HEK293 (cell line): Measurements from ENCODE around the gene PIM3.

Experiments used
- CTCF ChIA-PET: fragments of 350-600 bp; formaldehyde crosslinking; extraction: SDS; loops from one replicate; lab custom pipeline; 2021; ENCODE audit warnings: antibody characterized with exemption; lab: Yijun Ruan, JAX
- POLR2A ChIA-PET: fragments of 300-600 bp; formaldehyde crosslinking; extraction: SDS; loops from one replicate; lab custom pipeline; 2020; ENCODE audit warnings: antibody characterized with exemption, inconsistent platforms; lab: Yijun Ruan, JAX
- H3K27ac ChIP-seq: fragments of 200-500 bp; sonication (Bioruptor generic); 2 replicates; pipeline ENCODE4 v1.5.1; 2014; ENCODE audit warnings: low read depth, low read length, control low read depth, inconsistent platforms; ENCODE audit errors: extremely low read depth
- H3K36me3 ChIP-seq, 2 experiments: fragments of 200-500 bp in 1 of 2; sonication (Bioruptor generic) in 1 of 2; 1 replicate in 1 of 2; 2 replicates in 1 of 2; pipeline ENCODE4 v1.5.1; 2014 to 2017; ENCODE audit warnings: inconsistent platforms in 2 of 2, low read length in 2 of 2; ENCODE audit not compliant: control insufficient read depth in 2 of 2, insufficient read depth in 1 of 2
- H3K4me1 ChIP-seq: fragments of 200-500 bp; sonication (Bioruptor generic); 2 replicates; pipeline ENCODE4 v1.5.1; 2014; ENCODE audit warnings: mild to moderate bottlenecking, low read length, inconsistent platforms; ENCODE audit not compliant: control insufficient read depth, insufficient read depth
- H3K4me3 ChIP-seq: 2 replicates; pipeline ENCODE4 v1.5.1; 2011; ENCODE audit warnings: low read depth, mild to moderate bottlenecking, control low read depth, low read length, moderate library complexity
- H3K9me3 ChIP-seq: fragments of 200-500 bp; sonication (Bioruptor generic); 2 replicates; pipeline ENCODE4 v1.5.1; 2014; ENCODE audit warnings: low read depth, low read length, inconsistent platforms; ENCODE audit not compliant: control insufficient read depth, insufficient read depth
- EGR2 ChIP-seq: fragments of 450-650 bp; formaldehyde crosslinking; IDR thresholded peaks from 2 replicates; pipeline ENCODE4 v1.5.1; 2016; ENCODE audit warnings: low read depth, missing biosample characterization, missing genetic modification characterization
- GFI1B ChIP-seq: fragments of 450-650 bp; formaldehyde crosslinking; IDR thresholded peaks from 2 replicates; pipeline ENCODE4 v1.5.1; 2016; ENCODE audit warnings: missing biosample characterization, missing genetic modification characterization
- KLF16 ChIP-seq: fragments of 450-650 bp; formaldehyde crosslinking; IDR thresholded peaks from 2 replicates; pipeline ENCODE4 v1.5.1; 2017; ENCODE audit warnings: missing biosample characterization, missing genetic modification characterization
- KLF7 ChIP-seq: fragments of 450-650 bp; formaldehyde crosslinking; IDR thresholded peaks from 2 replicates; pipeline ENCODE4 v1.5.1; 2016; ENCODE audit warnings: missing biosample characterization, missing genetic modification characterization, borderline replicate concordance
- OSR2 ChIP-seq: fragments of 450-650 bp; formaldehyde crosslinking; IDR thresholded peaks from 2 replicates; pipeline ENCODE4 v1.5.1; 2016; ENCODE audit warnings: missing biosample characterization, missing genetic modification characterization
- RBAK ChIP-seq: fragments of 450-650 bp; formaldehyde crosslinking; IDR thresholded peaks from 2 replicates; pipeline ENCODE4 v1.5.1; 2016; ENCODE audit warnings: missing biosample characterization, missing genetic modification characterization
- SCRT2 ChIP-seq: fragments of 450-650 bp; formaldehyde crosslinking; IDR thresholded peaks from 2 replicates; pipeline ENCODE4 v1.5.1; 2016; ENCODE audit warnings: missing biosample characterization, missing genetic modification characterization
- ZFHX2 ChIP-seq: fragments of 450-650 bp; formaldehyde crosslinking; conservative IDR thresholded peaks from 2 replicates; pipeline ENCODE4 v1.5.1; 2016; ENCODE audit warnings: missing biosample characterization, missing genetic modification characterization
- ZFP3 ChIP-seq: fragments of 450-650 bp; formaldehyde crosslinking; IDR thresholded peaks from 2 replicates; pipeline ENCODE4 v1.5.1; 2016; ENCODE audit warnings: low read depth, missing biosample characterization, missing genetic modification characterization
- ZIC2 ChIP-seq: fragments of 450-650 bp; formaldehyde crosslinking; IDR thresholded peaks from 2 replicates; pipeline ENCODE4 v1.5.1; 2016; ENCODE audit warnings: missing biosample characterization, missing genetic modification characterization
- ZNF266 ChIP-seq: fragments of 450-650 bp; formaldehyde crosslinking; IDR thresholded peaks from 2 replicates; pipeline ENCODE4 v1.5.1; 2016; ENCODE audit warnings: missing biosample characterization, missing genetic modification characterization, low read depth
- ZNF529 ChIP-seq: fragments of 450-650 bp; formaldehyde crosslinking; IDR thresholded peaks from 2 replicates; pipeline ENCODE4 v1.5.1; 2017; ENCODE audit warnings: missing genetic modification characterization, missing biosample characterization; ENCODE audit not compliant: insufficient replicate concordance
- ZNF571 ChIP-seq: fragments of 450-650 bp; formaldehyde crosslinking; IDR thresholded peaks from 2 replicates; pipeline ENCODE4 v1.5.0; 2017; ENCODE audit warnings: missing biosample characterization, missing genetic modification characterization
- ZNF707 ChIP-seq: fragments of 450-650 bp; formaldehyde crosslinking; IDR thresholded peaks from 2 replicates; pipeline ENCODE4 v1.5.1; 2016; ENCODE audit warnings: missing biosample characterization, missing genetic modification characterization
- ZNF830 ChIP-seq: fragments of 450-650 bp; IDR thresholded peaks from 2 replicates; pipeline ENCODE4 v1.5.0; 2018; ENCODE audit warnings: missing biosample characterization, missing genetic modification characterization, low read depth, mild to moderate bottlenecking, moderate library complexity
- ZSCAN23 ChIP-seq: fragments of 450-650 bp; formaldehyde crosslinking; IDR thresholded peaks from 2 replicates; pipeline ENCODE4 v1.5.1; 2016; ENCODE audit warnings: missing biosample characterization, missing genetic modification characterization
- TF ChIP-seq, protein P1 (sequence below): fragments of 450-650 bp; formaldehyde crosslinking; IDR thresholded peaks from 2 replicates; pipeline ENCODE4 v1.5.1; 2017; ENCODE audit warnings: missing biosample characterization, missing genetic modification characterization
- TF ChIP-seq, protein P2 (sequence below): fragments of 450-650 bp; formaldehyde crosslinking; IDR thresholded peaks from 2 replicates; pipeline ENCODE4 v1.5.1; 2016; ENCODE audit warnings: missing biosample characterization, missing genetic modification characterization
- TF ChIP-seq, protein P3 (sequence below): fragments of 450-650 bp; formaldehyde crosslinking; IDR thresholded peaks from 2 replicates; pipeline ENCODE4 v1.5.1; 2016; ENCODE audit warnings: missing biosample characterization, missing genetic modification characterization
- TF ChIP-seq, protein P4 (sequence below): fragments of 450-650 bp; formaldehyde crosslinking; conservative IDR thresholded peaks from 2 replicates; pipeline ENCODE4 v1.5.1; 2016; ENCODE audit warnings: low read depth, missing biosample characterization, missing genetic modification characterization

Gene PIM3

DNA sequence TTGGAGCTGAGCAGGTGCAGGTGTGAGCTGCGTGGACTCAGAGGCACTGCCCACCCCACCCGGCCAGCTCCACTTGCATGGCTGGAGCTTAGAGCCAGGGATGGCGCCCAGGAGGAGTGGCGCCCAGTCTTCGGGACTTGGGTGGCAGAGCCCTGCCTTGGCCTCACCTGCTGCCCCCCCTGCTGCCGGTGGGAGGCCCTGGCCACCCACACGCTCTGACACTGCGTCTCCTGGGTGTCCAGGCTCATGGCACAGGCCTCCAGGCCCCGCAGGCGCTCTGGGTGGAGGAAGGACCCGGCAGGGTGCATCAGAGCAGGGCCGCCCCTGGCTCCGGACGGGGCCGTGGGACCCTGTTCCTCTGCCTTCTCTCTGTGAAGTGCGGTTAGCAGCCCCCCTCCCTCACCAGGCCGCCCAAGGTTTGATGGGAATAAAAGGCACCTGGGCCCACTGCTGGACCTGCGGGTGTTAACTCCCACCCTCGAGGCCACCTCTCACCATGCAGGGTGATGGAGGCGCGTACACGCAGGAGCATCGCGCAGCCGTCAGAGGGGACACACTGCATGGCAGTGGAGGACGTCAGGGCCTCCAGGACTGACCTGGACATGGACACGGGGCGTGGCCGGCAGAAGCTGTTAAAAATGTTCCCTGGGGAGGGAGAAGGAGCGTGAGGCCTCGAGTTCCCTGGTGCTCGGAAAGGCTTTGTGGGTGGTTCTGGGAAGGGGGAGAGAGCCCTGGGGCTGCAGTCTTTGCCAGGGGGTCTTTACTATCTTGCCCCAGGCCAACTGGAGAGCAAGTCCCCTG, 40.2 kb downstream of the PIM3 start:
- no peaks in the 10 kb centered on the region for H3K36me3 ChIP-seq
- no peak overlapping the region for H3K27ac ChIP-seq
- H3K9me3 ChIP-seq: no peaks in the 10 kb centered on the region
- no peak overlapping the region for H3K4me3 ChIP-seq
- TF ChIP-seq ZIC2 (tag by site-specific recombination) (0 out of 2 replicates have a peak, but pooled peaks have one; percentile 6), ZFHX2 (0 out of 2 replicates have a peak, but pooled peaks have one; percentile 18), GFI1B (tag by site-specific recombination) (no peak), ZNF266 (no peak), ZSCAN23 (tag by site-specific recombination) (no peak), SCRT2 (no peak), EGR2 (tag by site-specific recombination) (peak; percentile 21)
- ChIA-PET CTCF (interaction anchor here (0.6 to 1.0 kb wide), 2 partner anchors 29 to 639 kb away, joined by 3 read pairs; no protein-coding TSS in a partner anchor), POLR2A (no interaction called here)
- no peaks in the 10 kb centered on the region for H3K4me1 ChIP-seq

DNA sequence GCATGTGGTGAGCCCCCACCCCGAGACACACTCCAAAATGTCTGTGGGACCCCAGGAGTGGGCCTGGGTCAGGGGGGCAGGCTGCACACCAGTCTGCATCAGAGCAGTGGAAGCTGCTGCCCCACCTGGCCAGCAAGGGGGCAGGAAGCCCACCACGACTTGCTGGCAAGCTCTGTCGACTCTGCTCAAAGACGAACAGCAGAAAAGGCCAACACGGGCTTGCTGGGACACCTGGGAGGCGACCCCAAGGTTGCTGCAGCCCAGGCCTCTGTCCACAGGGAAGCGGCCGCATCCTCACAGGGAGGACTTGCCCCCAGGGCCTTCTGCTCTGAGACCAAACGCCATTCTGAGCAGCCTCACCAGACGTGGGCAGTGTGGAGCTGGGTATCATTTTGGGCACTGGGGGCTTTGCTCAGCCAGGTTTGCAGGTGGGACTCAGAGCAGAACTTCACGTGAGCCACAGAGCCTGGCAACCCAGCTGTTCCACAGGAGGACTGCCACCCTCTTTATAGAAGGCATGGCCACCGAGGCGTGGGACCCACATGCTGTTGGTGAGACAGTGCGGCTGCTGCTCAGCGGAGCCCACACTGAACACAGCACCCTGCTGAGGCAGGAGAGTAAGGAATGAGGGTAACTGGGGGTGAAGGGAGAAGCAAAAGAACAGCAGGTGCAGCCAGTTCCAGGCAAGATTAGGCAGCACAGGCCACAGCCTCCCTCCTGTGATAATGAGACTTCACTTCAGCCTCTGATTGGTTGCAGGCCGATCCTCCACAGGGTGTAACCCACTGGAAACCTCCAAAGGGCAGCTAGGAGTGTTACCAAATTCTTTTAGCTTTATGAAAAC, 41.0 kb downstream of the PIM3 start:
- ChIA-PET POLR2A (interaction anchor here (0.6 kb wide), 1 partner anchor 49 kb away, joined by 3 read pairs; no protein-coding TSS in a partner anchor), CTCF (interaction anchor here (0.7 to 1.0 kb wide), 3 partner anchors 26 to 120 kb away, joined by 3 read pairs; no protein-coding TSS in a partner anchor)
- H3K4me3 ChIP-seq: no peak overlapping the region
- H3K27ac ChIP-seq: no peak overlapping the region
- H3K4me1 ChIP-seq: no peaks in the 10 kb centered on the region
- no peaks in the 10 kb centered on the region for H3K9me3 ChIP-seq
- H3K36me3 ChIP-seq: no peaks in the 10 kb centered on the region
- TF ChIP-seq, protein P1, sequence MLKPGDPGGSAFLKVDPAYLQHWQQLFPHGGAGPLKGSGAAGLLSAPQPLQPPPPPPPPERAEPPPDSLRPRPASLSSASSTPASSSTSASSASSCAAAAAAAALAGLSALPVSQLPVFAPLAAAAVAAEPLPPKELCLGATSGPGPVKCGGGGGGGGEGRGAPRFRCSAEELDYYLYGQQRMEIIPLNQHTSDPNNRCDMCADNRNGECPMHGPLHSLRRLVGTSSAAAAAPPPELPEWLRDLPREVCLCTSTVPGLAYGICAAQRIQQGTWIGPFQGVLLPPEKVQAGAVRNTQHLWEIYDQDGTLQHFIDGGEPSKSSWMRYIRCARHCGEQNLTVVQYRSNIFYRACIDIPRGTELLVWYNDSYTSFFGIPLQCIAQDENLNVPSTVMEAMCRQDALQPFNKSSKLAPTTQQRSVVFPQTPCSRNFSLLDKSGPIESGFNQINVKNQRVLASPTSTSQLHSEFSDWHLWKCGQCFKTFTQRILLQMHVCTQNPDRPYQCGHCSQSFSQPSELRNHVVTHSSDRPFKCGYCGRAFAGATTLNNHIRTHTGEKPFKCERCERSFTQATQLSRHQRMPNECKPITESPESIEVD (tag by site-specific recombination): no peak
- TF ChIP-seq GFI1B (tag by site-specific recombination): no peak
- TF ChIP-seq, protein P2, sequence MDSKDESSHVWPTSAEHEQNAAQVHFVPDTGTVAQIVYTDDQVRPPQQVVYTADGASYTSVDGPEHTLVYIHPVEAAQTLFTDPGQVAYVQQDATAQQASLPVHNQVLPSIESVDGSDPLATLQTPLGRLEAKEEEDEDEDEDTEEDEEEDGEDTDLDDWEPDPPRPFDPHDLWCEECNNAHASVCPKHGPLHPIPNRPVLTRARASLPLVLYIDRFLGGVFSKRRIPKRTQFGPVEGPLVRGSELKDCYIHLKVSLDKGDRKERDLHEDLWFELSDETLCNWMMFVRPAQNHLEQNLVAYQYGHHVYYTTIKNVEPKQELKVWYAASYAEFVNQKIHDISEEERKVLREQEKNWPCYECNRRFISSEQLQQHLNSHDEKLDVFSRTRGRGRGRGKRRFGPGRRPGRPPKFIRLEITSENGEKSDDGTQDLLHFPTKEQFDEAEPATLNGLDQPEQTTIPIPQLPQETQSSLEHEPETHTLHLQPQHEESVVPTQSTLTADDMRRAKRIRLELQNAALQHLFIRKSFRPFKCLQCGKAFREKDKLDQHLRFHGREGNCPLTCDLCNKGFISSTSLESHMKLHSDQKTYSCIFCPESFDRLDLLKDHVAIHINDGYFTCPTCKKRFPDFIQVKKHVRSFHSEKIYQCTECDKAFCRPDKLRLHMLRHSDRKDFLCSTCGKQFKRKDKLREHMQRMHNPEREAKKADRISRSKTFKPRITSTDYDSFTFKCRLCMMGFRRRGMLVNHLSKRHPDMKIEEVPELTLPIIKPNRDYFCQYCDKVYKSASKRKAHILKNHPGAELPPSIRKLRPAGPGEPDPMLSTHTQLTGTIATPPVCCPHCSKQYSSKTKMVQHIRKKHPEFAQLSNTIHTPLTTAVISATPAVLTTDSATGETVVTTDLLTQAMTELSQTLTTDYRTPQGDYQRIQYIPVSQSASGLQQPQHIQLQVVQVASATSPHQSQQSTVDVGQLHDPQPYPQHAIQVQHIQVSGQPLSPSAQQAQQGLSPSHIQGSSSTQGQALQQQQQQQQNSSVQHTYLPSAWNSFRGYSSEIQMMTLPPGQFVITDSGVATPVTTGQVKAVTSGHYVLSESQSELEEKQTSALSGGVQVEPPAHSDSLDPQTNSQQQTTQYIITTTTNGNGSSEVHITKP (tag by site-specific recombination): no peak
- TF ChIP-seq, protein P3, sequence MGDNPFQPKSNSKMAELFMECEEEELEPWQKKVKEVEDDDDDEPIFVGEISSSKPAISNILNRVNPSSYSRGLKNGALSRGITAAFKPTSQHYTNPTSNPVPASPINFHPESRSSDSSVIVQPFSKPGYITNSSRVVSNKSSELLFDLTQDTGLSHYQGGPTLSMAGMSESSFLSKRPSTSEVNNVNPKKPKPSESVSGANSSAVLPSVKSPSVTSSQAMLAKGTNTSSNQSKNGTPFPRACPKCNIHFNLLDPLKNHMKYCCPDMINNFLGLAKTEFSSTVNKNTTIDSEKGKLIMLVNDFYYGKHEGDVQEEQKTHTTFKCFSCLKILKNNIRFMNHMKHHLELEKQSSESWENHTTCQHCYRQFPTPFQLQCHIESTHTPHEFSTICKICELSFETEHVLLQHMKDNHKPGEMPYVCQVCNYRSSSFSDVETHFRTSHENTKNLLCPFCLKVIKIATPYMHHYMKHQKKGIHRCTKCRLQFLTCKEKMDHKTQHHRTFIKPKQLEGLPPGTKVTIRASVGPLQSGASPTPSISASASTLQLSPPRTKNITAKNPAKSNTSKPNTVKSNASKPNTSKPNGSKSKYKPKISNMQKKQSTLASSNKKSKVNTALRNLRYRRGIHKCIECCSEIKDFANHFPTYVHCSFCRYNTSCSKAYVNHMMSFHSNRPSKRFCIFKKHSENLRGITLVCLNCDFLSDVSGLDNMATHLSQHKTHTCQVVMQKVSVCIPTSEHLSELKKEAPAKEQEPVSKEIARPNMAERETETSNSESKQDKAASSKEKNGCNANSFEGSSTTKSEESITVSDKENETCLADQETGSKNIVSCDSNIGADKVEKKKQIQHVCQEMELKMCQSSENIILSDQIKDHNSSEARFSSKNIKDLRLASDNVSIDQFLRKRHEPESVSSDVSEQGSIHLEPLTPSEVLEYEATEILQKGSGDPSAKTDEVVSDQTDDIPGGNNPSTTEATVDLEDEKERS (tag by site-specific recombination): no peak
- TF ChIP-seq ZNF830: no peak
- TF ChIP-seq ZNF529 (tag by site-specific recombination): no peak
- TF ChIP-seq KLF16 (tag by site-specific recombination): no peak
- TF ChIP-seq ZNF571: no peak
- peak; percentile 100 for TF ChIP-seq ZIC2 (tag by site-specific recombination)
- TF ChIP-seq KLF7 (tag by site-specific recombination): no peak
- TF ChIP-seq, protein P4, sequence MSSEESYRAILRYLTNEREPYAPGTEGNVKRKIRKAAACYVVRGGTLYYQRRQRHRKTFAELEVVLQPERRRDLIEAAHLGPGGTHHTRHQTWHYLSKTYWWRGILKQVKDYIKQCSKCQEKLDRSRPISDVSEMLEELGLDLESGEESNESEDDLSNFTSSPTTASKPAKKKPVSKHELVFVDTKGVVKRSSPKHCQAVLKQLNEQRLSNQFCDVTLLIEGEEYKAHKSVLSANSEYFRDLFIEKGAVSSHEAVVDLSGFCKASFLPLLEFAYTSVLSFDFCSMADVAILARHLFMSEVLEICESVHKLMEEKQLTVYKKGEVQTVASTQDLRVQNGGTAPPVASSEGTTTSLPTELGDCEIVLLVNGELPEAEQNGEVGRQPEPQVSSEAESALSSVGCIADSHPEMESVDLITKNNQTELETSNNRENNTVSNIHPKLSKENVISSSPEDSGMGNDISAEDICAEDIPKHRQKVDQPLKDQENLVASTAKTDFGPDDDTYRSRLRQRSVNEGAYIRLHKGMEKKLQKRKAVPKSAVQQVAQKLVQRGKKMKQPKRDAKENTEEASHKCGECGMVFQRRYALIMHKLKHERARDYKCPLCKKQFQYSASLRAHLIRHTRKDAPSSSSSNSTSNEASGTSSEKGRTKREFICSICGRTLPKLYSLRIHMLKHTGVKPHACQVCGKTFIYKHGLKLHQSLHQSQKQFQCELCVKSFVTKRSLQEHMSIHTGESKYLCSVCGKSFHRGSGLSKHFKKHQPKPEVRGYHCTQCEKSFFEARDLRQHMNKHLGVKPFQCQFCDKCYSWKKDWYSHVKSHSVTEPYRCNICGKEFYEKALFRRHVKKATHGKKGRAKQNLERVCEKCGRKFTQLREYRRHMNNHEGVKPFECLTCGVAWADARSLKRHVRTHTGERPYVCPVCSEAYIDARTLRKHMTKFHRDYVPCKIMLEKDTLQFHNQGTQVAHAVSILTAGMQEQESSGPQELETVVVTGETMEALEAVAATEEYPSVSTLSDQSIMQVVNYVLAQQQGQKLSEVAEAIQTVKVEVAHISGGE (tag by site-specific recombination): no peak
- no peak for TF ChIP-seq RBAK (tag by site-specific recombination)
- TF ChIP-seq OSR2 (tag by site-specific recombination): 0 out of 2 replicates have a peak, but pooled peaks have one; percentile 24
- no peak for TF ChIP-seq ZFP3 (tag by site-specific recombination)
- no peak for TF ChIP-seq ZNF707 (tag by site-specific recombination)
